GM19043 (cell line): ENCODE results near the gene RGL3.
"Not testable (repeated sequence)": the region's sequence is repeated elsewhere in the genome, so short reads cannot be mapped to it uniquely, and the experiment has no call there.

ENCODE experiments used
- ATAC-seq: cut with Tn5 transposase; IDR thresholded peaks from one replicate; pipeline ENCODE4 v1.9.1; 2021; ENCODE audit warnings: low read depth; ENCODE audit not compliant: unreplicated experiment

Gene RGL3

DNA sequence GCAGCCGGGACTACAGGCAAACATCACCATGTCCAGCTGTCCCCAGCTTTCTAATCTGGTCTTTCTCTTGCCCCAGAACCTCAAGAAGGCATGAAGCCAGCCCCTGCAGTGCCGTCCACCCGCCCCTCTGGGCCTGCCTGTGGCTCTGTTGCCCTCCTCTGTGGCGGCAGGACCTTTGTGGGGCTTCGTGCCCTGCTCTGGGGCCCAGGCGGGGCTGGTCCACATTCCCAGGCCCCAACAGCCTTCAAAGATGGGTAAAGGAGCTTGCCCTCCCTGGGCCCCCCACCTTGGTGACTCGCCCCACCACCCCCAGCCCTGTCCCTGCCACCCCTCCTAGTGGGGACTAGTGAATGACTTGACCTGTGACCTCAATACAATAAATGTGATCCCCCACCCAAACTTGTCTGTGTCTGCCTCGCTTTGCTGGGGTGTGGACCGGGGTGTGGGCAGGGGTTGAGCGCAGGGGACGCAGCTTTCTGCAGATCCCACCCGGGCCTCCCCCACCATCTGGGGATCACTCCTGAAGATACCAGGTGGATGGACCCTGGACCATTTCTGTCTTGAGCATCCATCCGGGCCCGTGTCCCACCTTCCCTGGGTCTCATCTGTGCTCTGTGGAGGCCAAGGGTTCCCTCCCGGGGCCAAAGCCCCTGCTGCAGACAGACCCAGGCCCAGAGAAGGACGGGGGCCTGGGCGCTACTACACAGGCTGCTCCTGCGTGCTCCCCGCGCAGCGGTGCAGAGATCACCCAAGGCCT is 31.6 kb upstream of the RGL3 start:
- no peak for ATAC-seq

DNA sequence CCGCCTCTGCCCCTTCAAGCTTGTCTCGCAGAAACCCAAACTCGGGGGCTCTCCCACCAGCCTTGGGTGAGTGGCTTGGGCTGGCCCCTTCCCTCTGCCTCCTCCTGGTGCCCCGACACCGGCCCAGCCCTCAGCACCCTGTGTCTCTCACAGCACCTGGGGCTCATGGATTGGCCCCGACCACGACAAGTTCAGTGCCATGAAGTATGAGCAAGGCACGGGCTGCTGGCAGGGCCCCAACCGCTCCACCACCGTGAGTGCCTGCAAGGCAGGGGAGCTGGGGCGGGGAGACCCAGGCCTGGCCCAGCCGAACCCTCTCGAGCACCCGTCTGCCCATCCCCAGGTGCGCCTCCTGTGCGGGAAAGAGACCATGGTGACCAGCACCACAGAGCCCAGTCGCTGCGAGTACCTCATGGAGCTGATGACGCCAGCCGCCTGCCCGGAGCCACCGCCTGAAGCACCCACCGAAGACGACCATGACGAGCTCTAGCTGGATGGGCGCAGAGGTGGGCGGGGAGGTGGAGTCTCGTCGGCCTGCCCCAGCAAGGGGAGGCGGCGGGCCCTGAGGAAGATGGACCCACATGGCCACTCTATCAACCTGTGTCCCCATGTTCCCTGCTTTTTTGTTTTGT is 29.9 kb upstream of the RGL3 start:
- no peak for ATAC-seq

GRCh38 chr19:11448410-11448809 is 29.3 kb upstream of the RGL3 start:
- ATAC-seq: no peak

GRCh38 chr19:11447347-11448262 is 28.5 kb upstream of the RGL3 start:
- ATAC-seq: no peak

GRCh38 chr19:11446652-11447301 is 27.7 kb upstream of the RGL3 start:
- ATAC-seq: no peak

- ATAC-seq: no peak
Measured at GRCh38 chr19:11446271-11446651, 27.1 kb upstream of the RGL3 start.

DNA sequence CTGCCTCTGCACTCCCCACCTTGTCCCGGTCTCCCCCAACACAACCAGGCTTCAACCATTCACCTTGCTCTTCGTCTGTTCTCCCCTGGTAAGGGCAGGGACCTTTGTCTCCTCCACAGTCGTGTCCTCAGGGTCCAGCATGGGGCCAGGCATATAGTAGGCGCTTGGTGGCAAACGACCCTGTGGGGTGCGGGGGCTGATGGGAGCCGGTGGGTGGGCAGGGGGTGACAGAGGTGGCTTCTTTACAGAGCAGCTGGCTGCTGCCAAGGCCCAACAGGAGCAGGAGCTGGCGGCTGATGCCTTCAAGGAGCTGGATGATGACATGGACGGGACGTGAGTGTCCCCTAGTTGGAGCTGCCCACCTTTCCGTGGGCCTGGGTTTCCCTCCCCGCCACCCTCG is 26.0 kb upstream of the RGL3 start:
- ATAC-seq: no peak

GRCh38 chr19:11444059-11444458 is 24.9 kb upstream of the RGL3 start:
- ATAC-seq: no peak

- no peak for ATAC-seq
Measured at GRCh38 chr19:11437955-11438354, 18.8 kb upstream of the RGL3 start.

DNA sequence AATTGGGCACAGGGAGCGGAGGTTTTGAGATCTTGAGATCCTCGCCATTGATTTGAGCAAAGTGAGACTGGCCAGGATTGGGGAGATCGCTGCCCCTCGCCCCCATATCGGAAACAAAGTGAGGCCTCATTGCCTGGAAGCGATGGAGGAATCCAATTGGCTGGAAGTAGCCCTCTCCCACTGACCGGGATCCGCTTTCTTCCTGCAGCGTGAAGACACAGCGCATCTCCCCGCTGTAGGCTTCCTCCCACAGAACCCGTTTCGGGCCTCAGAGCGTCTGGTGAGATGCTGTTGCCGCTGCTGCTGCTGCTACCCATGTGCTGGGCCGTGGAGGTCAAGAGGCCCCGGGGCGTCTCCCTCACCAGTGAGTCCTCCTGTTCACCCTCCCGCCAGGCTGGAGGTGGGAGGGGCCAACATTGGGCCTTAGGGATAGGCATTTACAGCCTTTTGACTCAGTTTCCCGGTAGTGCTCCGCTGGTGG is 16.8 kb upstream of the RGL3 start:
- no peak for ATAC-seq

DNA sequence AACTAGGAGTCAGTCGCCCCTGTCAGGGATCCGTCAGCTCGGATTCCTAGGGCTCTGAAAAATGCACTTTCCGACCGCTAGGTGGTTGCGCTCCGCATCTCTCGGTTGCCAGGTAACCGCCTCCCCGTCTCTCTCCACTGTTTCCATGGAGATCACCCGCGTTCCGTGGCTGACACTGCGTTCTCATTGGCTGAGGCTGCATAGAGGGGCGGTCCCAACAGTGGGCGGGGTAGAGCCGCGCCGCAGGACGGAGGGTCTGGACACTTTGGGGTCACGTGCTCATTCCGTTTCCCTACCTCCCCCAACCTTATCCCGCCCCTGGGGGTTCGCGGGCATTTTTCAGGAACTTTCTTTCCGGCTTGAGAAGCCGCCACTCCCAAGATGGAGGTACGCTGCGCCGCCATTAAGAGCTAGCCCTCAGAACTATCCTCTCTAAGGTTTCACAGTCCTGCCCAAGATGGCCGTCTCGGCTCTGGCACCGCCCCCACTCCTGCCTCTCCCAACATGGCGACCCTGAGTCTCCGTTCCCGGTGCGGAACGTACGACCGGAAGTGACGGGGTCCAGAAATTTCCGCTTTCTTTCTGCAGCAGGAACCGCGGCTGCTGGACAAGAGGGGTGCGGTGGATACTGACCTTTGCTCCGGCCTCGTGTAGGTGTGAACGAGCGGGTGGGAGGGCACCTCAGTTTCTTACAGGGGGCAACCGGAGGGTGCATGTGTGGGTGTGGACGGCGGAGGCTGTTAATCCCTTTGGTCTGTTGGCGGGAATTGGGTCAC is 16.1 kb upstream of the RGL3 start, which contains the start of the genes ODAD3 and PRKCSH:
ODAD3 (minus strand) TSS at position 65 of the 776 bp plus-strand sequence. CDS start 105 bp downstream, outside the sequence.
PRKCSH (plus strand) TSS at position 579 of the 776 bp plus-strand sequence. CDS start 483 bp downstream, outside the sequence.
- ATAC-seq: peak; percentile 88

DNA sequence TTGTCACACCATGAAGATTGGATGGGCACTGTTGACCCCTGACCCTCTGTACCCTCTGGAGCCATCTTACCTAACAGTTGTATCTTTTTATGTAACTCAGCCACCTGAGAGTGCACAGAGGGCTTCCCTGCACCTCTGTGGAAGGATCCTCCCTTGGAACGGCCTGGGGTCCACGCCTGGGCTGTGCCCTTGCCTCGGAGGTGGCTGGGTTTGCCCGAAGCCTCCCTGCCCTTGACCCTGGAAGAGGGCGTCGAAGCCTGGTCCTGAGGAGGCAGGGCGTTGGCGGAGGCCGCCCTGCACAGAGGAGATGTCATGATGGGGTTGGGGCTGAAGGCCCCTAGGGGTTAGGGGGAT is 15.6 kb upstream of the RGL3 start:
- no peak for ATAC-seq

DNA sequence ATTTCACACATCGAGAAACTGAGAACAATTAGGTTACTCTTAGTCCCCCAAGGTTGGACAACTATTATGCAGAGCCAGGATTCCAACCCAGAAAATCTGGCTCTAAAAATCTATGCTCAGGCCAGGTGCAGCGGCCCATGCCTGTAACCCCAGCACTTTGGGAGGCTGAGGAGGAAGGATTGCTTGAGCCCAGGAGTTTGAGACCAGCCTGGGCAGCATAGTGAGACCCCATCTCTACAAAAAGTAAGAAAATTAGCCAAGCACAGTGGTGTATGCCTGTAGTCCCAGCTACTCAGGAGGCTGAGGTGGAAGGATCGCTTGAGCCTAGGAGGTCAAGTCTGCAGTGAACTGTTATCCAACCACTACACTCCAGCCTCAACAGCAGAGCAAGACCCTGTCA is 14.4 kb upstream of the RGL3 start:
- not testable (repeated sequence) for ATAC-seq

DNA sequence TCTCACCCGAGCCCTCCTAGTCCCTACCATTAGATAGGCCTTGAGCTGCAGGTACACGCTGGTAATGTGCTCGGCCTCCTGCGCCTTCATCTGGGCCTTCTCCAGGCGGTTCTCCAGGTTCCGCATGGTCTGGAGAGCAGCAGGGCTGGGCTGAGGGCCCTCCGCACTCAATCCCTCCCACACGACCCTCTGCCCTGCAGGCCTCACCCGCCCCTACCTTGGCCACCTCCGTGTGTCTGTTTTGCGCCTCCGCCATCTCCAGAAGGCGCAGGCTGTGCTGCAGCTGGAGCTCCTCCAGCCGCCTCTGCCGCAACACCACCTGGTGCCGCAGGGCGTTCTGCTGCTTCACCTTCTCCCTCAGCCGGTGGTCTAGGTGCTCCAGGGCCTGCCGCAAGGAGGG is 7.5 kb upstream of the RGL3 start:
- no peak for ATAC-seq

DNA sequence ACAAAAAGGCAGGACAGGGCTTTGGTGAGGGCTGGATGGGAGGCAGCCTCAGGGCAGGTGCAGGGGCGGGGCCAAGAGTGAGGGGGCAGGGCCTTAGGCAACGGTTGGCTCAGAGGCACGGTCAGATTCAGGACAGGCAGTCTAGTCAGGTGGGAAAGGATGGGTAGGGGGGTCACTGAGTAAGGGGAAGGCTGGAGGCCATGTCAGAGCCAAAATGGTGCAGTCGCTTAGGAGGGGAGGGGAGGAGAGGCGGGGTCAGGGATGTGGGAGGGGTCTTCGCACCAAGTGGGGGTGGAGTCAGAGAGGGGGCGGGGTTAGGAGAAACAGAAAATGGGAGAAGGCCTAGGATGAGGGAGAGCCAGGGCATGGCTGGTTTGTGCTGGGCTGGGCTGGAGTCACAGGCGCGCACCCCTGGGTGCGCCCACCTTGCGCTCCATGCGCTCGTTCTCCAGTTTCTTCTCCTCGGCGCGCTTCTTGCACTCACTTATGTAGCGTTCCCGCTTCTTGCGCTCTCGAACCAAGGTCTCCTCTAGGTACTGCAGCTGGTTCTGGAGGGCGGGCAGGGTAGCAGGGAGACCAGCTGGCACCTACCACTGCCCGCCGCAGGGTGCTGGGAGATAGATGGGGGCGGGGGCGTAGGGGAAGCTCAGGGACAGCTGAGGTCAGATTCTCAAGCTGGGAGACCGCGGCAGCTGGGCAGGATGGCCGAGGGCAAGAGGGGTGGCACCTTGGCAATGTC is 6.8 kb upstream of the RGL3 start:
- ATAC-seq: no peak

DNA sequence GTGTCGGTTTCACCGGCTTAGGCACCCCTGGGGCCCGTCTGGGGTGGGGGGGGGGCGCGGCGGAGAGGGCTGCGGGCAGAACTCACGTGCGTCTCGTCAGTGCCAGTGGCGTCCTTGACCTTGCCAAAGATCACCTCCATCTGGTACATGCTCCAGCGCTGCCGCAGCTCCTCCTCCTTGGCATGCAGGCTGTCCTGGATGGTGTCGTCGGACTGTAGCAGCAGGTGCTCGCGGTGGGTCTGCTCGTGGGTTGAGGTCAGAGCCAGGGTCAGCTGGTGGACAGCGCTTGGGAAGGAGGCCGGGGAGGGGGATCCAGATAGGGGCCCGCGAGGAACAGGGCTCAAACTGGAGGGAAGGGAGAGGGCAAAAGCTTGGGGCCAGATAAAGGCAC is 4.7 kb upstream of the RGL3 start:
- ATAC-seq: no peak

DNA sequence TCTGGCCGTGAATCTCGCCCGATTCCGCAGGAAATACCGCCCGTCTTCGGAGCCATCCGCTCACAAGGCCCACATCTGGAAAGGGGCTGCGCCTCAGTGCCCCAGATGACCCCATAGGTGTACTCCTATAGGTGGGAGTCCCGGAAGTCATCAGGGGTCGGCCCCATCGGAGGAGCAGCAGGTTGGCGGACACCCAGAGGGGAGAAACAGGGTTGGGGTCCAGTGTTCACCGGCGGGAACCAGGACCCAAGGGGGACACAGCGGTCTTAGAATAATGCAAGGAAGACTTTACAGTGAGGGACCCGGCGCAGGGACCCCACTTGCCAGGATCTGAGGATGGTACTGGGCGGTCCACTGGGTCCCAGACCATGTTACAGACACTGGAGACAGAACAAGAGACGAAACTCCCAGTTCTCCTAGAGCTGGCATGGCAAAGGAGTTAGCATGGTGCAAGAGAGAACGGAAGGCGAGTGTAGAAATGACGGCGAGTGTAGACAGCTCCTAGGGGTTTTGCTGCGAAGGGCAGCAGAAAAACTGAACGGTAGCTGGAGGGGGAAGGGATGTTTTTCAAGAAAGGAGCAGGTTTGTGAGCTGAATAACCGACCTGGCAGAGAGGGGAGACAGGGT is 4.2 kb upstream of the RGL3 start:
- no peak for ATAC-seq

- ATAC-seq: peak; percentile 46
Measured at GRCh38 chr19:11422163-11423065, 3.3 kb upstream of the RGL3 start.
